ENCODE data around the gene ARNT2. TPM values are rescaled to one million over a fixed set of nuclear protein-coding genes. Genes with fewer than 3 reads are reported as not detected.

Gene ARNT2
- total and polyA plus RNA-seq, 2 experiments from 2014 or later: 4.6 to 11.6 TPM

- TF ChIP-seq ZNF462 (CRISPR knock-in tag; IDR thresholded peaks at IDR 0.05) (no peak), EZH2 (IDR thresholded peaks at IDR 0.05; ENCODE audit: low read depth, unreplicated experiment) (no peak), STAT1 (IDR thresholded peaks at IDR 0.05; ENCODE audit: unreplicated experiment) (no peak), CREB1 (CRISPR knock-in tag; IDR thresholded peaks at IDR 0.05; ENCODE audit: low read depth) (no peak), ETS1 (IDR thresholded peaks at IDR 0.05) (no peak), ZNF331 (CRISPR knock-in tag; IDR thresholded peaks at IDR 0.05; ENCODE audit: low read depth) (no peak)
These were observed 183.8 kb downstream of the ARNT2 start (continued) for GRCh38 chr15:80587816-80588456.

GRCh38 chr15:80588801-80589200 is 184.6 kb downstream of the ARNT2 start:
- no peak overlapping the region for H3K4me3 Mint-ChIP-seq
- peaks cover 5% of the 10 kb centered on the region; the same call in 1 of the 2 replicates for H4K20me1 ChIP-seq (replicated peaks; ENCODE audit: insufficient read depth)
- TF ChIP-seq POLR2AphosphoS5 (IDR thresholded peaks at IDR 0.05; ENCODE audit: low read depth) (no peak), ZNF462 (CRISPR knock-in tag; IDR thresholded peaks at IDR 0.05) (no peak)

More at GRCh38 chr15:80588801-80589200, 184.6 kb downstream of the ARNT2 start:
- ATAC-seq: no peak
- peaks cover 19% of the 10 kb centered on the region for H3K4me1 ChIP-seq (ENCODE audit: insufficient read depth)
- no peaks in the 10 kb centered on the region for H3K9me2 ChIP-seq (ENCODE audit: insufficient read depth)
- no peak overlapping the region for H3K4me2 ChIP-seq
- no peaks in the 10 kb centered on the region for H3F3A ChIP-seq (replicated peaks; ENCODE audit: low read depth)
- H3K79me2 ChIP-seq (replicated peaks; ENCODE audit: insufficient read depth): no peaks in the 10 kb centered on the region
- H3K9me3 Mint-ChIP-seq: no peaks in the 10 kb centered on the region
- DNase-seq (ENCODE audit: low spot score): no peak
- no peaks in the 10 kb centered on the region for H3K27me3 ChIP-seq (ENCODE audit: insufficient read depth)
- H2AFZ ChIP-seq: no peak overlapping the region
- H3K27ac ChIP-seq (ENCODE audit: low read depth): no peak overlapping the region
- H3K36me3 Mint-ChIP-seq (ENCODE audit: low read depth): no peaks in the 10 kb centered on the region; the same call in 2 of the 3 replicates
- H3K27me3 Mint-ChIP-seq (ENCODE audit: insufficient read depth, low read depth, poor library complexity): peaks cover 5% of the 10 kb centered on the region
- H3K4me3 ChIP-seq: no peak overlapping the region
- no peaks in the 10 kb centered on the region for H3K36me3 ChIP-seq (ENCODE audit: insufficient read depth)
- peaks cover 27% of the 10 kb centered on the region for H3K4me1 Mint-ChIP-seq
- no peak overlapping the region for H3K27ac Mint-ChIP-seq
